Spleen (tissue), 7 donors: ENCODE results near the gene OLIG2.

Experiments
- CTCF ChIP-seq, 11 experiments: fragments of 200-600 bp in 7 of 11; fragments of 450-650 bp in 4 of 11; sonication (generic) in 4 of 11; IDR thresholded peaks in 8 of 11; conservative IDR thresholded peaks in 3 of 11; 1 replicate in 7 of 11; 2 replicates in 4 of 11; pipeline versions ENCODE4 v1.4.0 to v1.8.0; 2016 to 2021; ENCODE audit warnings: antibody characterized with exemption in 11 of 11, inconsistent platforms in 4 of 11, mild to moderate bottlenecking in 1 of 11
- POLR2A ChIP-seq, 3 donors: fragments of 450-650 bp; IDR thresholded peaks; one replicate each; pipeline ENCODE4 v1.5.1; 2017; ENCODE audit warnings: antibody characterized with exemption in 3 of 3, mild to moderate bottlenecking in 1 of 3
- POLR2AphosphoS5 ChIP-seq, 3 donors: sonication (generic); formaldehyde crosslinking; IDR thresholded peaks; one replicate each; pipeline ENCODE4 v1.5.1; 2017; ENCODE audit warnings: antibody characterized with exemption in 3 of 3
- donor health status: DM: no; HTN: no; CAD: no; lungs with moderate emphysema.
- donor health status: DM: no; HTN: no; CAD: no.
- donor health status: DM: no; HTN: no; CAD: no.

- no peak for TF ChIP-seq POLR2A (IDR thresholded peaks at IDR 0.05)
- no peak for TF ChIP-seq CTCF (IDR thresholded peaks at IDR 0.05 in 8 of 11, conservative IDR thresholded peaks at IDR 0.05 in 3 of 11)
- no peak for TF ChIP-seq POLR2AphosphoS5 (IDR thresholded peaks at IDR 0.05)
These were observed 638 bp upstream of the OLIG2 start for GRCh38 chr21:33025106-33025488.
